NCI-H446 (cell line): ENCODE measurements around the gene ADAM29.
"Not testable (repeated sequence)": the region's sequence is repeated elsewhere in the genome, so short reads cannot be mapped to it uniquely, and the experiment has no call there.

Experiments used
- DNase-seq, 2 experiments: peaks; one replicate each; lab custom pipeline; 2025; lab: John Stamatoyannopoulos, UW

The ADAM29 gene

GRCh38 chr4:174918058-174918457 is at the start of gene ADAM29:
Gene ADAM29, plus strand, starts transcription at chr4:174918358. Its CDS starts 57,168 bp downstream, at chr4:174975526.
- no peak for DNase-seq

GRCh38 chr4:174869339-174869738 is 48.8 kb upstream of the ADAM29 start:
- DNase-seq, result no peak

DNA sequence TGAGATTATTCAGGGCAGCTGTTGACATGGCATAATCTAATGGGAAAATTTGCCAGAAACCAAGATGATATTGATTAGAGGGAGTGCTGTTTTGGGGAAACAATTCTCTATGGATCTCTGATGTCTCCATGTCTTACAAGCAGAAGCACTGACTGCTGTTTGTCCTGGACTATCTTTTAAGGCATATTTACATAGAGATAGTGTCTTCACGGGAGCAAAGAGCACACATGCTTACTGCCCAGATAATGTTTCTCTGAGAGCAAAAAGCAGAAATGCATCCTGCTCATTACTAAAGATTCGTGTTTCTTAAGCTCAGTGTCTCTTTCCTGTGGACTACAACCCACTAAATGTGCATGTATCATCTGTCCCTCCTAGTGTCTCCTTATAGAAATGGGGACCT is 47.8 kb upstream of the ADAM29 start:
- no peak for DNase-seq

GRCh38 chr4:174871407-174871806 is 46.8 kb upstream of the ADAM29 start:
- DNase-seq, result no peak

GRCh38 chr4:174873146-174873545 is 45.0 kb upstream of the ADAM29 start:
- DNase-seq, result not testable (repeated sequence)

- no peak for DNase-seq
Observed at GRCh38 chr4:174873931-174874330, 44.2 kb upstream of the ADAM29 start.

DNA sequence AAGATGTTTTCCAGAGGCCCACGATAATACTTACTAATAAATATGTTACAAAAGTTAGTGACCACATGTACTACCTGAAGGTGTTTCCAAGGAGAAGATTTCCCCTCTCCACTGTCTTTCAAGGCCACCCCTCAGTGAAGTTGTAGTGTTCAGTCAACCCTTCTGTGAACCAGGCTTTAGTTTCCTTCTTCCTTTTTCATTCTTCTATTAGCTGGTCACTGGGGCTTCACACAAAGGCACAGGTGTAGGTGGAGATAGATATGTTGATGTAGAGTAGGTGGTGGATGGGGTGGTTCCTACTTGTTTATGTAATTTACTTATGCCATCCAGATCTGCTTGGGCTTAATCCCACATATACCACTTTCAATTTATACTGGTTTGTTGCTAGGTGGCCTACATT is 43.3 kb upstream of the ADAM29 start:
- DNase-seq, result no peak

GRCh38 chr4:174880001-174880400 is 38.2 kb upstream of the ADAM29 start:
- no peak for DNase-seq

DNA sequence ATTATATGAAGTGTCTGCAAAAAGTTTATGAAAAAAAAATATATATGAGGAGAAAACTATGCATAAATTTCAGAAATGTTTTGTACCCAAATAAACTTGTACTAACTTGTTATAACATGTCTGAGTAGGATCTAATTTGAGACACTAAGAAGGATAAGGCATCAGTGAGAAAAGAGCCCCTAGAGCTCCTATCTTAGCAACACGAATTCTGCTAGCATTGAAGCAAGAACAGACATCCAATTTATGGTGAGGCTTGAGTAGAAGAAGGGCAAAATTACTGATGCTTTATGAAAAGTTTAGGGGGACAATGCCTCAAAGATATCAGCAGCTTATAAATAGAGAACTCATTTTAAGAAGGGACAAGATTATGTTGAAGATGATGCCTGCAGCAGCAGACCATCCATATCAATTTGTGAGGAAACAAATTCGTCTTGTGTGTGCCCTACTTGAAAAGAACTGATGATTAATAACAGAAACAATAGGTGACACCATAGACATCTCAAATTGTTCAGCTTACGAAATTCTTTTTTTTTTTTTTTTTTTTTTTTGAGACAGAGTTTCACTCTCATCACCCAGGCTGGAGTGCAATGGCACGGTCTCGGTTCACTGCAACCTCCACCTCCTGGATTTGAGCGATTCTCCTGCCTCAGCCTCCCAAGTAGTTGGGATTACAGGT is 35.7 kb upstream of the ADAM29 start:
- no peak for DNase-seq

DNA sequence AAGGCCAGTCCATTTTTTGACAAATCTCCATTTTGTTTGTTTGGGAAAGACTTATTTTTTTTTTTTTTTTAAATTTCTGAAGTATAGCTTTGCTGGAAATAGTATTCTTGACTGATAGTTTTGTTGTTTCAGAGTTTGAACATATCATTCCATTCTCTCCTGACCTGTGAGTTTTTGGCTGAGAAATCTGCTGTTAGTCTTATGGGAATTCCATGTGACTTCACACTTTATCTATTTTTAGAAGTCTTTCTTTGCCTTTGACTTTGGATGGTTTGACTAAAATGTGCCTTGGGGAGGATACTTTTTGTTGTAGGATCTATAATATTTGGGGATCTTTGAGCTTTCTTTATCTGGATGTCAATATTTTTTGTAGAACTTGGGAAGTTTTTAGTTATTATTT is 10.7 kb upstream of the ADAM29 start:
- DNase-seq, result no peak

GRCh38 chr4:174910271-174910670 is 7.9 kb upstream of the ADAM29 start:
- no peak for DNase-seq

DNA sequence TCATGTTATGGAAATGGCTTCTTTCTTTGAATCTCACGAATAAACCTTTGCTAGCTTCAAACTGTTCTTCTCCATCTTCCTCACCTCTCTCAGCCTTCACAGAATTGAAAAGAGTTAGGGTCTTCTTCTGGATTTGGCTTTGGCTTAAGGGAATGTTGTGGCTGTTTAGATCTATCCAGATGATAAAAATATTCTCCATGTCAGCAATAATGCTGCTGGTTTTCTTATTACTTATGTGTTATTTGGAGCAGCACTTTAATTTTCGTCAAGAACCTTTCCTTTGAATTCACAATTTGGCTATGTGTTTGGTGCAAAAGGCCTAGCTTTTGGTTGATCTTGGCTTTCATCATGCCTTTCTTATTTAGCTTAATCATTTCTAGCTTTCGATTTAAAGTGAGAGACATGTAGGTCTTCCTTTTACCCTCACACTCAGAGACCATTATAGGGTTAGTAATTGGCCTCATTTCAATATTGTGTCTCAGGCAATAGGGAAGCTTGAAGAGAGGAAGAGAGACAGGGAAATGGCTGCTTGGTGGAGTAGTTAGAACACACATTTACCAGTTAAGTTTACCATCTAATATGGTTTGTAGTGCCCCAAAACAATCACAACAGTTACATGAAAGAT is 5.1 kb upstream of the ADAM29 start:
- no peak for DNase-seq

DNA sequence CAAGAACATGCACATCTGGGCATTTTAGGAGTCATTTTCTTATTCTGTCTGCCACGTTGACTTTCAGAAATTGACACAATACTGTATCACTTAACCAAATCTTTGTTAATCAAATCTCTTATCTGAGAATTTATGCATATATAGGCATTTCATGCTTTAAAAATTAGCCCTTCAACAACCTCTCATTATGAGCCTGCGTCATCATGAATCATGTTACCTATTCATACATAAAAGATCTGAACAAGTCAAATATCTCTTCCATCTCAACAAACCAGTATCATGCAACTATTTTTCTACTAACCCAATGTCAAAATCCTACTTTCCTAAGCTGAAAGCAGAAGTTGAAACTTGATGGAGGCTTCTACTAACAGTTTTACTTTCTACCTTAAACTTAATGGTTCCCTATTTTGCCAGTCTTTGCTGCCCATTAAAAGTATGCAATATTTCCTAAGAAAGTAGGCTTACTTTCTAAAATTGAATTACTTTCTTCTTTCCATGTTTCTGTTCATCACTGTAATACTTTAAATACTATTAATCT is 1.8 kb downstream of the ADAM29 start:
- DNase-seq, result no peak

DNA sequence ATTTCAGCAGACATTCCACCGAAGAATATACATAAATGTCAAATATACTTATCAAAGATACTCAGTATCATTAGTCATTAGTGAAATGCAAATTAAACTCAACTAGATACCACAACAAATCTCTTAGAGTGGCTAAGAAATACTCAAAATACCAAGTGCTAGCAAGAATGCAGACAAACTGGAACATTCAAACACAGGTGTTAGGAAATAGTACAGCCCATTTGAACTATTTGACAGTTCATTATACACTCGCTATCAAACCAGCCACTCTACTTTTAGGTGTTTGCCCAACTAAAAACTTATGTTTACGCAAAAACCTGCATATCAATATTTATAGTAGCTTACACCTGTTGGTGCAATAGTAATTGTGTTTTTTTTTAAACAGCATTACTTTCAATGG is 8.8 kb downstream of the ADAM29 start:
- no peak for DNase-seq

DNA sequence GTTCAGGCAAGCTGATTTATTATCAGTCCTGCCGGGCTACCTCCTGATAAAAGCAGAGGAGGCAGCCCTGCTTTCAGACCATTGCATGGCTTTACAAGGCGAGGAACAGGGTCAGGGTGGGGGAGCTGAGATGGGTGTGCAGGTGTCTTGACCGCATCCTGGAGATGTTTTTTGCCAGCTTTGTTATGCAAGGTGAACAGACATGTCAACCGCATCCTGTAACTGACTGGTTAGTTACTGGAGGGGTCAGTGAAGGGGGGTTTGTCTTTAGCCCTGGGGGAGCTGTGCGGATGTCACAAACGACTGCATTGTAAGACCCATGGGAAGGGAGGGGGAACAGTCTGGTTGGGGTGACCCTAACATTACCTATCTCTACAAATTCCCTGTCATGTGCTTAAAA is 10.0 kb downstream of the ADAM29 start:
- DNase-seq, result no peak

- DNase-seq, result no peak
Observed at GRCh38 chr4:174928575-174929253, 10.6 kb downstream of the ADAM29 start.

DNA sequence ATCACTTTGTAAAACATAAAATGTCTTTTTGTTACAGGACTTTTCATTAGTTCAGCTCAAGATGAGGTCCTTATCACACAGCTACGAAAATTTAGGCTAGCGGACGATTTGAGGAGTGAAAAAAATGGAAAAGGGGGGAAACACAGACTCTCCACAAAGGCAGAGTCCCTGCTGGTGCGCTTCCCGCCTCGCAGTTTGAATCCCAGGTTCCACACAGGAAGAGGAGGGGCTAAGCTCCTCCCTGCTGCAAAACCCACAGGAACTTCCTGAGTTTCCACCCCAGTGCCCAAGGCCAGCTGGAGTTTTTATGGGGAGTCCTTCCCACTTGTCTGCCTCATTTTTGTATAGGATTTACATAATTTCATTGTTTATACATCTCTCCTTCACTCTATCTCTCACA is 11.2 kb downstream of the ADAM29 start:
- peak in 1 of 2 experiments; percentile 32 for DNase-seq

DNA sequence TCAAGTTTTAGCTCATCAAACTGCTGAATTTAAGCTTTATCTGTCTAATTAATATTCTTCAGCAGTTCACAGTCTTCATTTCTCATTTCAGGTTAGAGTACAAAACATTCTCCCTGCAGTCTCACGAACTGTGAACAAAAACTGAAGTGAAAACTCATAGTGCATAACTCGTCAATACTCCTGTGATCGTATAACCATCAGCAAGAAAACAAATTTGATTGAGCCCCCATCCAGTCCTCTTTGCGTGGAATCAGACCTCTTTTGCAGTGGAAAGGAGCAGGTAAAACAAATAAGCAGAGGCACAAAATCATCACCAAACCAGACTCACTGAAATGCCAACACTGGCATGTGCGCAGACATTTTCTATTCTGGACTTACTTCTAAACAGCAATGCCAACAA is 12.7 kb downstream of the ADAM29 start:
- DNase-seq, result no peak

DNA sequence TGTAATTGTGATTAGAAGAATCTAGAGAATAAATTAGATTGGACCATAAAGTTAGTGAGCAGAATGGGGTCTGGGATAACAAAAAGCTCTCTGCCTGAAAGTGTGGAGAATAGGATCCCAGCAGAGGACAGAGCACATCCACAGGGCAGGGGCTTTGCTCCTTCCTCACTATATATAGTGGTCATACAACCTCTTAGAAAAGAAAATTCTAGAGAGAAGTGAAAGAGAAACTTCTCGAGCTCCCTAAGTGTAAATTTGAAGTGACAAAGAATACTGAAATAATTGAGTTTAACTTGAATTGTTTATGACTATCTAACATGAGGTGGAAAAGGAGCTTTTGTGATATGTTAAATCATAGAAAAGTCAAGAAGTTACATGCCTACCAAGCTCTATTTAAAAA is 14.9 kb downstream of the ADAM29 start:
- DNase-seq, result no peak

- DNase-seq, result no peak
Observed at GRCh38 chr4:174934360-174934759, 16.2 kb downstream of the ADAM29 start.

GRCh38 chr4:174935607-174936006 is 17.4 kb downstream of the ADAM29 start:
- no peak for DNase-seq

DNA sequence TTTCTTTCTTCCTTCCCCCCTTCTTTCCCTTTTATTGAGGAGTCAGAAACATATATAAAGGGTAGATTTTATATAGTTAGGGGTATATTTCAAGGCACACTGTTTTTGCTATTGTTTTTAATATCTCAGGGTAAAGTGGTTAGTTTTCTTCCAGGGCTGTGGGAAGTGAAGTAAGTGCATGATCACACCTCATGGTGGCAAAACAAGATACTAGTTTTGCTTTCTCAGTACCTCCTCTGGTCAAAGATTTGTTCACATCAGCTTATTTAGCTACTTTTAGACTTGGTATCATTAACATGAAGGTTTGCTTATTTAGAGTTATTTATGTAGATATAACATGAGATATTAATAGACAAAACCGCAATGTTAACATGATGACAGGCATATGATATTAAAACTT is 21.8 kb downstream of the ADAM29 start:
- no peak for DNase-seq

DNA sequence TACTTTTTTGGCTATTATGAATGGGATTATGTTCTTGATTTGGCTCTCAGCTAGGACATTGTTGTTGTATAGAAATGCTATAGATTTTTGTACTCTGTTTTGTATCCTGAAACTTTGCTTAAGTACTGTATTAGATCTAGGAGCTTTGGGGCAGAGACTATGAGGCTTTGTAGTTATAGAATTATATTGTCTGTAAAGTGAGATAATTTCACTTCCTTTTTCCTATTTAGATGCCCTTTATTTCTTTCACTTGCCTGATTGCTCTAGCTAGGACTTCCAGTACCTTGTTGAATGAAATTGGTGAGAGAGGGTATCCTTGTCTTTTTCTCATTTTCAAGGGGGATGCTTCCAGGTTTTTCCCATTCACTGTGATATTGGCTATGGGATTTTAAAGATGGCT is 28.1 kb downstream of the ADAM29 start:
- DNase-seq, result no peak
